ENCODE results near the gene HIP1.
"Not testable (repeated sequence)": the region's sequence is repeated elsewhere in the genome, so short reads cannot be mapped to it uniquely, and the experiment has no call there.

The HIP1 gene

DNA sequence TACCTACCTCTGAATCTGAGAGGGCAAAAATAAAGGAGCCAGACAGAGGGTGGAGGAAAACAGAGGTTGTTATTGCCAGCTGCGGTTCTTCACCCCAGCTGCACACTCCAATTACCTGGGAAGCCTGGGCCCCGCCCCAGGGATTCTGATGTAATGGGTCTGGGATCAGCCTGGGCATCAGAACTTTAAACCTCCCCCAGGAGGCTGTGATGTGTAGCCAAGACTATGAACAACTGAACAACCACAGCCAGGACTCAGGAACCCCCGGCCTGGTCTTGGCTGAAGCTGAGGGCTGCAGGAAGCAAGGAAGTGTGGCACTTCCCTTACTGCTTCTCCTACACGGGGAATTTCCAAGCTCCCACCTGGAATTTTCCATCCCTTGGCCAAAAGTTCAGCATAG lies 89.3 kb downstream of the HIP1 start:
- Mint-ChIP-seq H3K9me3 (no peaks in the 10 kb centered on the region), H3K27me3 (no peaks in the 10 kb centered on the region), H3K4me3 (no peak overlapping the region), H3K27ac (no peak overlapping the region), H3K36me3 (no peaks in the 10 kb centered on the region), H3K4me1 (no peaks in the 10 kb centered on the region)

DNA sequence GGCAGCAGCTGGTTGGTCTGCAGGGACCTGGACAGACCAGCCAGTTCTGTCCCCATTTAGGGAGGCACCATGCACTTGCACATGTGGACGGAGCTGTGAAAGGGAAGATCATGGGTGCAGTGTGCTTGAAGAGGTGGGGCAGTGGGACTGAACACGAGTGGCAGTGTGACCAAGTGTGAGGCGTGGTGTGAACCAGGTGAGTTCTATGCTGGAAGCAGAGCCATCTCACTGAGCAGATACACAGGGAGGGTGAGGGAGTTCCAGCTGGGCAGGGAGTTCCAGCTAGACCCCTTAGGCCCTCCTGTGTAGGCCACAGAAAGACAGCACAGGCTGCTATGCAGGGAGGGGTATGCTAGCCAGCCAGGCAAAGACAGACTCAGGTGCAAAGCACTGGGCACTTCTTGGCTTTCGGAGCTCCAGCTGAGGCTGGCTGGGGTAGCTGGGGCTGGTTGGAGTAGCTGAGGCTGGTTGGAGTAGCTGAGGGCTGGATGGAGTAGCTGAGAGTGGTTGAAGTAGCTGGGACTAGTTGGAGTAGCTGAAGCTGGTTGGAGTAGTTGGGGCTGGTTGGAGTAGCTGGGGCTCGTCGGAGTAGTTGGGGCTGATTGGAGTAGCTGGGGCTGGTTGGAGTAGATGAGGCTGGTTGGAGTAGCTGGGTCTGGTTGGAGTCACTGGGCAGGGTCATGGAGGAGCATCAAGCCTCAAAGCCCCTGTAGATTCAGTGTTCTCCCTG lies 90.9 kb downstream of the HIP1 start:
- H3K36me3 Mint-ChIP-seq, result no peaks in the 10 kb centered on the region
- no peak overlapping the region for H3K27ac Mint-ChIP-seq
- H3K27me3 Mint-ChIP-seq, result no peaks in the 10 kb centered on the region
- no peaks in the 10 kb centered on the region for H3K4me1 Mint-ChIP-seq
- no peak overlapping the region for H3K4me3 Mint-ChIP-seq
- H3K9me3 Mint-ChIP-seq, result no peaks in the 10 kb centered on the region

DNA sequence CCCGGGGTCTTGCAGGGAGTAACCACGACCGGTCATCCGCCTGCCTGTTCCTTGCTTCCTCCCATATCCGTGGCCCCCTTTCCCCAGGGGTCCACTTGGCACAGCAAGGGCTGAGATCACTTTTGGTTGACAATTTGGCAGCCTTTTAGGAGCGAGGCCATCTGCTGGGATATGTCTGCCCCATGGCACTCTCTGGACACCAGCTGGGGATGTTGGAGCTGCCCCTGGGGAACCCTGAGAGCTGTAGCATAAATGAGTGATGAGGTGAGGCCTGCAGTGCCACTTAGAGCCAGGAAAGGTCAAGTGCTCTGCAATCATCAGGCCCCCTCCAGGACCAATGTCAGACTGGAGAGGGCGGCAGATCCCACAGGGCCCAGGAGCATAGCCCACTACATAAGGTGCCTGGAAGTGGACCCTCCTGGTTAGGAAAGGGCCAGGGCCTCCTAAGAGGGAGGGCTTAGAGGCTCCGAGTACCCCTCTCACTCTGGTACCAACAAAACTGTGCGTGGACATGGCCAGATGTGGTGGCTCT lies 92.1 kb downstream of the HIP1 start:
- no peaks in the 10 kb centered on the region for H3K9me3 Mint-ChIP-seq
- no peak overlapping the region for H3K4me3 Mint-ChIP-seq
- no peaks in the 10 kb centered on the region for H3K36me3 Mint-ChIP-seq
- H3K27me3 Mint-ChIP-seq, result no peaks in the 10 kb centered on the region
- no peak overlapping the region for H3K27ac Mint-ChIP-seq
- H3K4me1 Mint-ChIP-seq, result no peaks in the 10 kb centered on the region

DNA sequence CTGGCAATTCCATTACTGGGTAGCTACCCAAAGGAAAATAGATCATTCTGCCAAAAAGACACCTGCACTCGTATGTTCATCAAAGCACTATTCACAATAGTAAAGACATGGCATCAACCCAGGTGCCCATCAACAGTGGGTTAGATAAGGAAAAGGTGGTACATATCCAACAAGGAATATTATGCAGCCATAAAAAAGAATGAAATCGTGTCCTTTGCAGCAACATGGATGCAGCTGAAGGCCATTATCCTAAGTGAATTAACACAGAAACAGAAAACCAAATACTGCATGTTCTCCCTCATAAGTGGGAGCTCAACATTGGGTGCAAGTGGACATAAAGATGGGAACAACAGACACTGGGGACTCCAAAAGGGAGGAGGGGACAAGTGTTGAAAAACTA lies 93.2 kb downstream of the HIP1 start:
- Mint-ChIP-seq H3K4me1 (no peaks in the 10 kb centered on the region), H3K36me3 (no peaks in the 10 kb centered on the region), H3K4me3 (no peak overlapping the region), H3K9me3 (no peaks in the 10 kb centered on the region), H3K27me3 (no peaks in the 10 kb centered on the region), H3K27ac (no peak overlapping the region)

DNA sequence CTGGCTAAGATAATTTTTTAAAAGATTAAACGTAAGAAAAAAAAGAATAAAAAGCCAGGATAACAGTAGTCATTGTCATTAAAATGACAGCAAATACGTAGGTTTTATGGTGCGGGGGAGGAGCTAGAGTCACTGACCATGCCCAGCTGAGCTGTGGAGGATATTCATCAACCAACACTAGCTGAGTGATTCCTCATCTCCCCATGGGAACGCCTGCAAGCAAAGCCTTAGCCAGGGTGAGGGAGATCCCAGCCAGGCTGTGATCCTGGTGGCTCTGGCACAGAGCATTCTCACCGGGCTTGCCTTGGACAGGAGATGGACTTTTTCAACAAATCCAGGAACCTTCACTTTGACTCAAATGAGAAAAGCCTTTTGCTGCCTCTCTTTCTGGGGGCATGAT lies 94.2 kb downstream of the HIP1 start:
- no peaks in the 10 kb centered on the region for H3K9me3 Mint-ChIP-seq
- H3K36me3 Mint-ChIP-seq, result no peaks in the 10 kb centered on the region
- peaks cover 5% of the 10 kb centered on the region for H3K4me1 Mint-ChIP-seq
- H3K27me3 Mint-ChIP-seq, result no peaks in the 10 kb centered on the region
- no peak overlapping the region for H3K4me3 Mint-ChIP-seq
- no peak overlapping the region for H3K27ac Mint-ChIP-seq

DNA sequence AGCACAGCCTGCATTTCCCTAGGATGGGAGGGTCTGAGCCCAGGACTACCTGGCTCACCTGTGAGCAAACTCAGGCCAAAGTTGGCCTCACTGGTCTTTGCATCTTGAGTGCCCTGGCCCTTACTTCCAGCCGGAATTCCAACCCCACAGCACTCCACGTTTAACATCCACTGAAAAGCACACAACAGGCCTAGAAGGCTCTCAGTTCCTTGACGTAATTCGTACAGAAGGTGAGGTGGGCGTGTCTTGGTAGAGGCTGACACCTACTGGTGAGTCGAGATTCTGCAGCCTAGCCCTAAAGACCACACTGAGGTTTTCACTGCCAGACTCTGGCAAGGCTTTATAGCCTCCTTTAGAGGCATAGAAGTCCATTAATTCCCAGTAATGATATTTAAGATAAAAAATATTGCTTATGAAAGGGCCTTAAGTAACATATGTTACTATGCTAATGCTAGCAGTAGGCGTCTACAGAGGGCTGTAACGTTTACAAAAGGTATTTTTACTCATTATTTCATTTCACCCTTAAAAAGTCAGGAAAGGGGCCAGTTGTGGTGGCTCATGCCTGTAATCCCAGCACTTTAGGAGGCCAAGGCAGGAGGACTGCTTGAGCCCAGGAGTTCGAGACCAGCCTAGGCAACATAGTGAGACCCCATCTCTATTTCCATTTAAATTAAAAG lies 95.8 kb downstream of the HIP1 start:
- no peaks in the 10 kb centered on the region for H3K27me3 Mint-ChIP-seq
- no peaks in the 10 kb centered on the region for H3K9me3 Mint-ChIP-seq
- H3K4me1 Mint-ChIP-seq, result peaks cover 8% of the 10 kb centered on the region
- H3K27ac Mint-ChIP-seq, result no peak overlapping the region
- no peaks in the 10 kb centered on the region for H3K36me3 Mint-ChIP-seq
- no peak overlapping the region for H3K4me3 Mint-ChIP-seq

DNA sequence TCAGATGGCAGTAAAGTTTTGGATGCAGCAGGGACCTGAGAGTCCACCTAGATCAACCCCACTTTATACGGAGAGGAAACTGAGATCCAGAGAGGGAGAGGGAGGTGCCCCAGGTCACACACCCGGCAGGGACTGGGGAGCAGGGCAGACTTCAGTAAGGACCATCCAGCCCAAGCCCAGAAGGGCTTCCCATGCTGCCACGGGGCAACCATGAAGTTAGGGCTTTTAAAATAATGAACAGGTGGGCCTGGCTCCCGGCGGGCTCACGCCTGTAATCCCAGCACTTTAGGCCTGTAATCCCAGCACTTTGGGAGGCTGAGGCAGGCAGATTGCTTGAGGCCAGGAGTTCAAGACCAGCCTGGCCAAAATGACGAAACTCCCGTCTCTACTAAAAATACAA lies 98.5 kb downstream of the HIP1 start:
- peaks cover 8% of the 10 kb centered on the region for H3K4me1 Mint-ChIP-seq
- H3K27ac Mint-ChIP-seq, result no peak overlapping the region
- H3K9me3 Mint-ChIP-seq, result no peaks in the 10 kb centered on the region
- H3K4me3 Mint-ChIP-seq, result peak overlapping the region; percentile 85
- H3K36me3 Mint-ChIP-seq, result no peaks in the 10 kb centered on the region
- H3K27me3 Mint-ChIP-seq, result no peaks in the 10 kb centered on the region

DNA sequence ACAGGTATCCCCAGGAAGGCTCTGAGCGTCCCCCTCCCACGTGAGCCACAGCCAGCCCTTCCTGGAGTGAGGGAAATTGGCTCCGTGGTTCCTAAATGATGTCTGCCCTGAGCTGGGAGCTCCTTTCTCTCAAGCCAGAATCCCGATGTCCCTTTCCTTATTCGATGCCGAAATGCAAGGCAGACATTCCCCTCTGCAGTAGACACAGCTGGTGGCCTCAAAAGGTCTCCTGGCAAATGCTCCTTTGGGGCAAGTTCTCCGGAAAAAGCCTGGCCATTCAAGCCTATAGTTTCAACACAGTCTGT lies 98.9 kb downstream of the HIP1 start:
- Mint-ChIP-seq H3K36me3 (no peaks in the 10 kb centered on the region), H3K4me1 (peaks cover 8% of the 10 kb centered on the region), H3K27me3 (no peaks in the 10 kb centered on the region), H3K27ac (no peak overlapping the region), H3K4me3 (peak overlapping the region; percentile 85), H3K9me3 (no peaks in the 10 kb centered on the region)

DNA sequence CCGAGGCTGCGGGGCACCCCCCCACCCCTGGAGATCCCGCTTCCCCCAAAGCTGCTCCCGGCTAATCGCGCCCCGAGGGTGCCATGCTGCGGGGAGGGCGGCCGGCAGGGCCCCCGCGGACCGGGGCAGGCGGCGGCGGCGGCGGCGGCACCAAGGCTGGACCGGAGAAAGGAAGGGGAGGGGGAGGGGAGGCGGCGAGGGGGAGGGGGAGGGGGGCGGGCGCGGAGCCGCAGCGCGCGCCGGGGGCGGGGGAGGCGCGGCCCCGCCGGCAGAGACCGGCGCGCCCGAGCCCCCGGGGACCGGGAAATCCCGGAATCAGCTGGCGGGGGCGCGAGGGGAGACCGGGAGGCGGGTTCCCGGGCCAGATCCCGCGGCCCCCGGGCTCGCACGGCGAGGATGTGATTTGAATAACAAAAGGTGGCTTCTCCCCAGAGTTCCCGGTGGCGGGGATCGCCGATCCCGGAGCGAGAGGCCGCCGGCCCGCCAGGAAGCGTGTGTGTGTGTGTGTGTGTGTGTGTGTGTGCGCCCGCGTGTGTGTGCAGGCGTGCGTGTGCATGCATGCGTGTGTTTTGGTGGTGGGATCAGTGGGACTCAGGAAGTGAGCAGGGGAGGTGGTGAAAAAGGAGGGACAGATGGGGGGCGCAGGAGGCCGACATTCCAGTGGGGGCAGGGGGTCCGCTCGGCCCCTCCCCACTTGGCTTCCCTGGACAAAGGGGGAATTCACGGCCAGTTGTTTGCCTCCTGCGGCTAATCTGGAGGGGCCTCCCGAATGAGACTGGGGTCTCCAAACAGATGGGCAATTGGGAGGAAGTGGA lies 99.5 kb downstream of the HIP1 start:
- no peaks in the 10 kb centered on the region for H3K36me3 Mint-ChIP-seq
- H3K4me3 Mint-ChIP-seq, result peak overlapping the region; percentile 85
- H3K9me3 Mint-ChIP-seq, result no peaks in the 10 kb centered on the region
- H3K4me1 Mint-ChIP-seq, result peaks cover 8% of the 10 kb centered on the region
- no peak overlapping the region for H3K27ac Mint-ChIP-seq
- no peaks in the 10 kb centered on the region for H3K27me3 Mint-ChIP-seq

DNA sequence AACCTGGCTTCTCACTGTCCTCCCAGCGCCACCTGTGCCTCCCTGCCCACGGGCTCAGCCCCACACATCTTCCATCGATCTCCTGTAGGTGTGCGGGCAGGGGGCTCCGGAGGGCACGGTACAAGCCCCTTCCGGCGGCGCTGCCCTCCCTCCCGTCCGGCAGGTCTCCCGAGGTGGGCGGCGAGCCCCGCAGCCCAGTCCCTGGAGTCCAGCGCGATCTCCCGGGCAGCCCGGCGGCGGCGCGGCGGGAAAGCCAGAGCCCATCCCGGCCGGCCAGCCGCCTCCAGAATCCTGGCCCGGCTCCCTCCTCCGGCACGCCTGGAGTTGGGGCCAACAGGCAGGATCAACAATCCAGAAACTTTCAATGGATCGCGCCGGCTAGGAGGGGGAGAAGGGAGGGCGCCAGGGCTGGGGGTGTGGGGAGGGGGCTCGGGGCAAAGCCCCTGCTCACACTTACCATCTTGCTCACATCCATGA lies 100.1 kb downstream of the HIP1 start:
- no peaks in the 10 kb centered on the region for H3K9me3 Mint-ChIP-seq
- no peaks in the 10 kb centered on the region for H3K36me3 Mint-ChIP-seq
- peak overlapping the region; percentile 49 for H3K4me3 Mint-ChIP-seq
- peaks cover 8% of the 10 kb centered on the region for H3K4me1 Mint-ChIP-seq
- no peak overlapping the region for H3K27ac Mint-ChIP-seq
- no peaks in the 10 kb centered on the region for H3K27me3 Mint-ChIP-seq

DNA sequence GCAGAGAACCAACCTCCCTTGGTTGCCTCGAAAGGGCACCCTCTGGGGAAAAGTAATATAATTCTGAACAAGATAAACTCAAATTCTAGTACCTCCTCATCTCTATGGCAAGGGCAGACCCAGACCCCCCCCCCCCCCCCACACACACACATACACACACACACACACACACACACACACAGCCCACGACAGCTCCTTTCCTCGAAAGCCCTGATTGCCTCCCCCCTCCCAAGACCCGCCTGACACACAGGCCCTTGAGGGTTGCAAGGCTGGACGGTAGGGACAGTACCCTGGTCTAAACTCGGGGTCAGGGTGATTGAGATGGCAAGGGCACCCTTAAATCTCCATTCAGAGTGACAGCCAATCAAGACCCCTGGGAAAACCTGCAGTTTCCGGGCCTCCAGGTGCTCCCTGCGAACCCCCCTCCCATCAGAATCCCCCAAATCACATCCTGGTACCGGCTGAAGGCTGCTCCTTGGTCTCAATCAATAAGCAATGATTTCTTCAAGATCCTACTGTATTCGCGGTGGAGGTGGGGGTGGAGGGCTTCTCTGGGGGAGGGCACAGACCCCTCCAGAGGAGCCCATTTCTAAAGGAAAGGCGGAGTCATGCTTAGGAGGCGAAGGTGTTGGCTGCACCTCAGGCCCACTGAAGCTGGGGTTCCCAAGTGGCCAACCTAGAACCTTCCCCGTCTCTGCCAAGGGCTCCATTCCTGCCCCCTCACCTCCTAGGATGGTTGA lies 100.7 kb downstream of the HIP1 start:
- H3K27ac Mint-ChIP-seq, result peak overlapping the region; percentile 17
- H3K4me1 Mint-ChIP-seq, result peaks cover 8% of the 10 kb centered on the region
- no peaks in the 10 kb centered on the region for H3K9me3 Mint-ChIP-seq
- H3K36me3 Mint-ChIP-seq, result no peaks in the 10 kb centered on the region
- no peaks in the 10 kb centered on the region for H3K27me3 Mint-ChIP-seq
- peak overlapping the region; percentile 49 for H3K4me3 Mint-ChIP-seq

DNA sequence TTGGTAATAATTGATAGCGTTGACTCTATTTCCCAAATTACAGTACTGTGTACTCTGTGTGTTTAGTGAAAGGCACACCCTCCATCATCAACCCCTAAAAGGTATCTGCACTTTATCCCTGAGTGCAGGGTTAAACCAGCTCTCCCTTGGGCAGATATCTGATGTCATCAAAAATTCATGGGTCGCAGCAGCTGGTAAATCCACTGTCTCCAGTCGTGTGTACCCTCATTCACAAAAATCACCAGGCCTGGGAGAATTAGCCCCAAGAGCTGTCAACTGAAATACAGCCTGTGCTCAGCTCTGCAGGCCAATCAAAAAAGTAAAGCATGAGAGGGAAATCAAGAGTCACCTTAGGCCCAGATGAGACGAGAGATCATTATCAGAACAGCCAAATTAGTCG lies 103.7 kb downstream of the HIP1 start:
- Mint-ChIP-seq H3K36me3 (no peaks in the 10 kb centered on the region), H3K9me3 (no peaks in the 10 kb centered on the region), H3K27me3 (no peaks in the 10 kb centered on the region), H3K4me1 (peaks cover 8% of the 10 kb centered on the region), H3K27ac (no peak overlapping the region), H3K4me3 (no peak overlapping the region)

DNA sequence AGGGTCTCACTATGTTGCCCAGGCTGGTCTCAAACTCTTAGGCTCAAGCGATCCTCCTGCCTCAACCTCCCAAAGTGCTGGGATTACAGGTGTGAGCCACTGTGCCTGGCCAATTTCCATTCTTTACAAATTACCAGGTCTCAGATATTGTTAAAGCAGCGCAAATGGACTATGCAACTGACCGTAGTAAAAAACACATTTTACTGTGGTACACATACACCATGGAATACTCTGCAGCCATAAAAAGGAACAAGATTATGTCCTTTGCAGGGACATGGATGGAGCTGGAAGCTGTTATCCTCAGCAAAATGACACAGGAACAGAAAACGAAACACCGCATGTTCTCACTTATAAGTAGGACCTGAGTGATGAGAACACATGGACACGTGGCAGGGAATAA lies 106.2 kb downstream of the HIP1 start:
- not testable (repeated sequence) for H3K36me3 Mint-ChIP-seq, H3K4me1 Mint-ChIP-seq, H3K4me3 Mint-ChIP-seq, H3K27me3 Mint-ChIP-seq, H3K27ac Mint-ChIP-seq, H3K9me3 Mint-ChIP-seq

DNA sequence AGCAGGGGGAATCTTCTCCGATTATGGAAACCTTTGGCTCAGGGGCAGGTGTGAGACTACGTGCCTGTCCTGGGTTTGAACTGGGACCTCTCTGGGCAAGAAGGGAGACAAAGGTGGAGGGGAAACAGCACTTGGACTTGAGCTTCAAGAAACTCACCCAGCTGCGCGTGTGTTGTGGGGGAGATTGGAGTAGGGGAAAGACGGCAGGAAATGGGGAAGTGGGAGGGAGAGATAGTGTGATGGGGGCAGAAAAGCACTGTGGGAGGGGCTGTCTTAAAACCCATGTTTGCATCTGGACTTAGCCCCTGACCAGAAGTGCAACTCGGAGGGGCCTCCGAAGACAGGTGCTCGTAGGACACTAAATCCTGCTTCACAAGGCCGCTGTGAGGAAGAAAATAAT lies 107.0 kb downstream of the HIP1 start:
- Mint-ChIP-seq H3K27me3 (no peaks in the 10 kb centered on the region), H3K9me3 (no peaks in the 10 kb centered on the region), H3K36me3 (peaks cover 2% of the 10 kb centered on the region), H3K27ac (no peak overlapping the region), H3K4me1 (no peaks in the 10 kb centered on the region), H3K4me3 (no peak overlapping the region)

DNA sequence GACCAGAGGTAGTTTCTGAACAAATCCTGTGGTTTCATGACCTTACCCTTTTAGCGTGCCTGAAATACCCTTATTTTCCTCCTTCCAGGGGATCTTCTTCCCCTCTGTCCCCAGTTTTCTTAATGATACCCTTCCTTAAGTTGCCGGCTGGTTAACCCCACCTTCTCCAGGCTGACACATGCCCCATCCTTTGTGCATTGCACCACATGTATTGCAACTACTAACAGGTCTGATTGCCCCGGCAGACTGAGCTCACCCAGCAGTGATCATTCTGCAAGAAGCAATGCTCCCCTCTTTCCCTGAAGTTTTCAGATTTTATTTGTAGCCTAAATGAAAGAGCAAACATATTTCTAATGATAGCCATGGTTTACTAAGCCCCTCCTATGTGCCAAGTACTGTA lies 108.2 kb downstream of the HIP1 start:
- Mint-ChIP-seq H3K27ac (no peak overlapping the region), H3K36me3 (peaks cover 2% of the 10 kb centered on the region), H3K4me1 (no peaks in the 10 kb centered on the region), H3K9me3 (no peaks in the 10 kb centered on the region), H3K4me3 (no peak overlapping the region), H3K27me3 (no peaks in the 10 kb centered on the region)

All from activated naive CD4-positive, alpha-beta T cell treated with anti-CD3 and anti-CD28 coated beads, Interleukin-2, amount 50 U/mL, for 24 hours (primary cell).